Natural killer cell (primary cell): ENCODE results near the gene NOA1. TPM values are rescaled to one million over a fixed set of nuclear protein-coding genes. Genes with fewer than 3 reads are reported as not detected.

Experiments
- ATAC-seq, 3 donors: fragments of 150-1000 bp in 2 of 3; fragments of 200-7000 bp in 1 of 3; cut with Tn5 transposase; 1 replicate in 1 of 3; 2 replicates in 2 of 3; pipeline ENCODE4 v1.10.0; 2021; ENCODE audit warnings: mild to moderate bottlenecking in 2 of 3, moderate library complexity in 2 of 3
- DNase-seq, 2 donors: peaks; one replicate each; pipeline versions ENCODE4 v3.0.0 to v3.0.0-alpha.2; 2013 to 2021; ENCODE audit warnings: mixed read lengths in 1 of 2
- H3K27ac ChIP-seq: one replicate; pipeline ENCODE4 v1.5.1; 2013; ENCODE audit warnings: mild to moderate bottlenecking, low read length
- H3K27me3 ChIP-seq: one replicate; pipeline ENCODE4 v1.6.1; 2013; ENCODE audit warnings: low read length; ENCODE audit not compliant: control insufficient read depth, insufficient read depth
- H3K36me3 ChIP-seq: one replicate; pipeline ENCODE4 v1.6.1; 2013; ENCODE audit warnings: low read length; ENCODE audit not compliant: control insufficient read depth, insufficient read depth
- H3K4me1 ChIP-seq: one replicate; pipeline ENCODE4 v1.6.1; 2013; ENCODE audit warnings: low read length; ENCODE audit not compliant: control insufficient read depth, insufficient read depth
- H3K4me3 ChIP-seq: one replicate; pipeline ENCODE4 v1.5.1; 2013; ENCODE audit warnings: low read length
- H3K9me3 ChIP-seq: one replicate; pipeline ENCODE4 v1.6.1; 2013; ENCODE audit warnings: low read length; ENCODE audit not compliant: control insufficient read depth, insufficient read depth
- H3K27ac Mint-ChIP-seq, 2 donors: one replicate each; pipeline ENCODE4 v1.8.0; 2022; ENCODE audit warnings: mild to moderate bottlenecking in 2 of 2, mixed read lengths in 2 of 2, moderate library complexity in 1 of 2
- H3K27me3 Mint-ChIP-seq, 2 donors: one replicate each; pipeline ENCODE4 v1.8.0; 2022; ENCODE audit warnings: low read depth in 2 of 2, mixed read lengths in 2 of 2
- H3K36me3 Mint-ChIP-seq: one replicate; pipeline ENCODE4 v1.8.0; 2022; ENCODE audit warnings: mixed read lengths
- H3K4me1 Mint-ChIP-seq, 2 donors: one replicate each; pipeline ENCODE4 v1.8.0; 2022; ENCODE audit warnings: mixed read lengths in 2 of 2
- H3K4me3 Mint-ChIP-seq: one replicate; pipeline ENCODE4 v1.8.0; 2022; ENCODE audit warnings: mild to moderate bottlenecking, moderate library complexity, mixed read lengths
- H3K9me3 Mint-ChIP-seq, 2 donors: one replicate each; pipeline ENCODE4 v1.8.0; 2022; ENCODE audit warnings: mixed read lengths in 2 of 2
- WGBS: methylation state at CpG from one replicate; pipeline ENCODE4 v1.1.7; 2013; ENCODE audit warnings: missing lambda C conversion rate; ENCODE audit not compliant: insufficient coverage; 5-methylcytosine and 5-hydroxymethylcytosine counted together
- intact Hi-C: fragments of 100-400 bp; cut with micrococcal nuclease; formaldehyde crosslinking; loops from one replicate; pipeline ENCODE4 v1.14.2; 2022
- total RNA-seq, 4 donors: library from RNA; stranded (reverse); fragments of 120-200 nt in 1 of 4; gene quantifications; one replicate each; pipeline versions ENCODE4 v1.2.3 to v1.2.4, GENCODE V29; 2013 to 2022
- TF ChIP-seq, protein P1 (sequence below): fragments of 200-600 bp; IDR thresholded peaks from one replicate; pipeline ENCODE4 v1.8.0; 2022; ENCODE audit warnings: antibody characterized with exemption

Gene NOA1
- total RNA-seq, 3 donors from 2014 or later (not counting 1 experiment from before 2014, with no cell fraction given): 11.7 to 15.3 (median 13.8) TPM

DNA sequence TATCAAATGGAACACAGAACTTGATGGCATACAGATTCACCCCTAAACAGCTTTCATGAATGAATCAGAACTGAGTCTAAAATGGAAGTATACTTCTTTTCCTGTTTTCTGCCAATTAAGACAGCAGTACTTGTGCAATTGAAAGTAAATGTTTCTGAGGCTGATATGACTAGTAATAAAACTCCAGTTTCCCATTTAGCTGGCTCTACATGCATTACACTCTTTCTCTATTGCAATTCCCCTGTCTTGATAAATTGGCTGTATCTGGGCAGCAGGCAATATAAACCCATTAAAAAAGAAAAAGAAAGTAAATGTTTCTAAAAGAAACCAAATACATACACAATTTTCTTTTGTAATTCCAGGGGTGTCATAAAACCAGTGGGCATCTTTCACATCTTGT lies 4.6 kb downstream of the NOA1 start:
- TF ChIP-seq, protein P1, sequence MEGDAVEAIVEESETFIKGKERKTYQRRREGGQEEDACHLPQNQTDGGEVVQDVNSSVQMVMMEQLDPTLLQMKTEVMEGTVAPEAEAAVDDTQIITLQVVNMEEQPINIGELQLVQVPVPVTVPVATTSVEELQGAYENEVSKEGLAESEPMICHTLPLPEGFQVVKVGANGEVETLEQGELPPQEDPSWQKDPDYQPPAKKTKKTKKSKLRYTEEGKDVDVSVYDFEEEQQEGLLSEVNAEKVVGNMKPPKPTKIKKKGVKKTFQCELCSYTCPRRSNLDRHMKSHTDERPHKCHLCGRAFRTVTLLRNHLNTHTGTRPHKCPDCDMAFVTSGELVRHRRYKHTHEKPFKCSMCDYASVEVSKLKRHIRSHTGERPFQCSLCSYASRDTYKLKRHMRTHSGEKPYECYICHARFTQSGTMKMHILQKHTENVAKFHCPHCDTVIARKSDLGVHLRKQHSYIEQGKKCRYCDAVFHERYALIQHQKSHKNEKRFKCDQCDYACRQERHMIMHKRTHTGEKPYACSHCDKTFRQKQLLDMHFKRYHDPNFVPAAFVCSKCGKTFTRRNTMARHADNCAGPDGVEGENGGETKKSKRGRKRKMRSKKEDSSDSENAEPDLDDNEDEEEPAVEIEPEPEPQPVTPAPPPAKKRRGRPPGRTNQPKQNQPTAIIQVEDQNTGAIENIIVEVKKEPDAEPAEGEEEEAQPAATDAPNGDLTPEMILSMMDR: no peak
- H3K9me3 Mint-ChIP-seq: peaks cover 0 to 4% of the 10 kb centered on the region in 2 donors

DNA sequence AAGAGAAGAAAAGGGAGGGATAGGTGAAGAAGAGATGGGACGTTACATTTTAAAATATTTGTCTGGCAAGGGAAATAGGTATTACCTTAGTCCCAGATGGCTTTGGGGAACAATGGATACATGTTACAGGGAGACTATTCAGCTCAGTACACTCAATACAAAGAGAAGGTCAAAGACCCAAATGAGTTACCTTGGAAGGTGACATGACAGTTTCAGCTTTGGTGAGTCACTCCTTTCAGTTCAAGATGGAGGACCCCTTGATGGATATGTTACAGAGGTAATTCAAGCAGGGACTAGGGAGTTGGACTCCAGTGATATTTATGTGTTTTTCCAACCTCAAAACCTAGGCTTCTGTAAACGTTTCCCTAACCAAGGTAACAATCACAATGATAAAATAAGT lies 5.0 kb downstream of the NOA1 start:
- no peak overlapping the region for H3K4me3 ChIP-seq
- Mint-ChIP-seq H3K4me1 (peaks cover 30 to 40% of the 10 kb centered on the region in 2 donors), H3K27me3 (no peaks in the 10 kb centered on the region), H3K27ac (no peak overlapping the region), H3K9me3 (peaks cover 0 to 4% of the 10 kb centered on the region in 2 donors), H3K36me3 (peaks cover 39% of the 10 kb centered on the region), H3K4me3 (no peak overlapping the region)
- H3K36me3 ChIP-seq: peaks cover 49% of the 10 kb centered on the region
- TF ChIP-seq, protein P1: no peak
- H3K27me3 ChIP-seq: no peaks in the 10 kb centered on the region
- intact Hi-C loops: no loop called here
- H3K9me3 ChIP-seq: no peaks in the 10 kb centered on the region
- WGBS: 100% methylated on average over 1 of the region's 2 CpGs
- DNase-seq: no peak
- H3K4me1 ChIP-seq: peaks cover 25% of the 10 kb centered on the region
- no peak for ATAC-seq
- no peak overlapping the region for H3K27ac ChIP-seq

More for the DNA sequence above, 4.6 kb downstream of the NOA1 start:
- Histone ChIP-seq H3K27me3 (no peaks in the 10 kb centered on the region), H3K4me3 (no peak overlapping the region), H3K36me3 (peaks cover 44% of the 10 kb centered on the region), H3K27ac (no peak overlapping the region), H3K4me1 (peaks cover 25% of the 10 kb centered on the region), H3K9me3 (no peaks in the 10 kb centered on the region)
- no peaks in the 10 kb centered on the region for H3K27me3 Mint-ChIP-seq
- H3K4me1 Mint-ChIP-seq: peaks cover 34 to 44% of the 10 kb centered on the region in 2 donors
- ATAC-seq (no peak), DNase-seq (no peak)
- intact Hi-C loops: no loop called here
- H3K27ac Mint-ChIP-seq: no peak overlapping the region
- peaks cover 39% of the 10 kb centered on the region for H3K36me3 Mint-ChIP-seq
- no peak overlapping the region for H3K4me3 Mint-ChIP-seq

- DNase-seq (no peak), ATAC-seq (no peak)
- H3K27ac ChIP-seq: no peak overlapping the region
- H3K4me1 ChIP-seq: peaks cover 21% of the 10 kb centered on the region
- no peak overlapping the region for H3K4me3 ChIP-seq
- peaks cover 27 to 33% of the 10 kb centered on the region in 2 donors for H3K4me1 Mint-ChIP-seq
- no peak overlapping the region for H3K27ac Mint-ChIP-seq
- H3K36me3 ChIP-seq: peaks cover 58% of the 10 kb centered on the region
- H3K9me3 ChIP-seq: no peaks in the 10 kb centered on the region
- H3K27me3 ChIP-seq: no peaks in the 10 kb centered on the region
- WGBS: 74% methylated on average over 2 of the region's 2 CpGs
- intact Hi-C loops: no loop called here
- no peak overlapping the region for H3K4me3 Mint-ChIP-seq
- H3K9me3 Mint-ChIP-seq: peaks cover 0 to 4% of the 10 kb centered on the region in 2 donors
- TF ChIP-seq, protein P1: no peak
- H3K27me3 Mint-ChIP-seq: no peaks in the 10 kb centered on the region
- H3K36me3 Mint-ChIP-seq: peaks cover 39% of the 10 kb centered on the region
Measured at GRCh38 chr4:56971383-56971782, 6.0 kb downstream of the NOA1 start.

GRCh38 chr4:56961107-56961500 lies 16.3 kb downstream of the NOA1 start:
- Histone ChIP-seq H3K4me3 (no peak overlapping the region), H3K36me3 (peaks cover 31% of the 10 kb centered on the region), H3K27me3 (no peaks in the 10 kb centered on the region), H3K27ac (no peak overlapping the region), H3K4me1 (no peaks in the 10 kb centered on the region), H3K9me3 (no peaks in the 10 kb centered on the region)
- TF ChIP-seq, protein P1: no peak
- 100% methylated on average over 2 of the region's 2 CpGs for WGBS
- Mint-ChIP-seq H3K27me3 (no peaks in the 10 kb centered on the region), H3K4me1 (no peaks in the 10 kb centered on the region), H3K9me3 (no peaks in the 10 kb centered on the region), H3K4me3 (no peak overlapping the region), H3K27ac (no peak overlapping the region), H3K36me3 (no peaks in the 10 kb centered on the region)
- DNase-seq (no peak), ATAC-seq (no peak)
- intact Hi-C loops: no loop called here
